ENCODE data around the gene NEMP2. TPM values are rescaled to one million over a fixed set of nuclear protein-coding genes. Genes with fewer than 3 reads are reported as not detected.
"Not testable (repeated sequence)": the region's sequence is repeated elsewhere in the genome, so short reads cannot be mapped to it uniquely, and the experiment has no call there.

NEMP2 gene
- total RNA-seq, 1 experiment from 2014 or later, result 20.9 TPM

GRCh38 chr2:190469771-190470170 is 64.8 kb downstream of the NEMP2 start:
- H3K4me3 ChIP-seq, result no peak overlapping the region
- H3K9me3 ChIP-seq (replicated peaks), result peaks cover 11% of the 10 kb centered on the region; the same call in 1 of the 2 replicates
- H3K27me3 ChIP-seq, result no peaks in the 10 kb centered on the region
- peaks cover 38% of the 10 kb centered on the region for H3K4me1 ChIP-seq
- H3K36me3 ChIP-seq, result no peaks in the 10 kb centered on the region
- DNase-seq, result peak in 1 of 2 experiments; percentile 55
- H3K27ac ChIP-seq, result no peak overlapping the region

DNA sequence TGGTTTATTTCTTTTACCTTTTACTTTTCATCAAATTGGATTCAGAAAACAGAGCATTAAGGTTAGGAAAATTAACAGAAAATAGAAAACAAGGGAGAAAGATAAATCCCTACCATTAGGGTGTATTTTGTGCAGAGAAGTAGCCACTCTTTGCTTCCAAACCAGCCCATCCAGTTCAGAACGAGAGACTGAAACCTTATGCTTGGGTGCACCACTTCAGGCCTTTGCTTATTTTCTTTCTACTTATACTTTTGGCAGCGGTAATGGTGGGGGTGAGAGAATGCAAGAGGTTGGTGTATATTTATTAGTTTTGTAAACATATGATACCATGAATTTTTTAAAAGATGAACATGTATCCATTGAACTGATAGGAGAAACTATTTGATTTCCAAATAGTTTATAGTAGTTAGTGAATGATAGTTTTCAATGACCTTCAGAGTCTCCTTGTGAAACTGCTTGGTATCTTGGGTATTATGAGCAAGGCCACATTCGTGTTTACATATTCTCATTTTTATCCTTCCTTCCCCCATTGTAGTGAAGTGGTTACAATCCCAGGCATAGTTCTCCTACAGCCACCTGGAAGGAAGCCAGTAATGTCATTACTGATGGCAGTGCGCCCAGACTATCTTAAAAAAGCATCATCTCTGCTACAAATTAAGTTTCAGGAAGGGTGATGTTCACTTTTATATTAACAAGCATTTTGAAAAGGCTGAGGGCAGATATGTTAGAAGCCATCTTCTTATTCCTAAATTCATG is 65.5 kb downstream of the NEMP2 start:
- Histone ChIP-seq H3K4me1 (peaks cover 38% of the 10 kb centered on the region), H3K27ac (peak overlapping the region; percentile 31), H3K36me3 (no peaks in the 10 kb centered on the region), H3K27me3 (no peaks in the 10 kb centered on the region), H3K9me3 (replicated peaks) (peaks cover 11% of the 10 kb centered on the region; the same call in 1 of the 2 replicates), H3K4me3 (no peak overlapping the region)
- peak; percentile 93 to 100 for DNase-seq

DNA sequence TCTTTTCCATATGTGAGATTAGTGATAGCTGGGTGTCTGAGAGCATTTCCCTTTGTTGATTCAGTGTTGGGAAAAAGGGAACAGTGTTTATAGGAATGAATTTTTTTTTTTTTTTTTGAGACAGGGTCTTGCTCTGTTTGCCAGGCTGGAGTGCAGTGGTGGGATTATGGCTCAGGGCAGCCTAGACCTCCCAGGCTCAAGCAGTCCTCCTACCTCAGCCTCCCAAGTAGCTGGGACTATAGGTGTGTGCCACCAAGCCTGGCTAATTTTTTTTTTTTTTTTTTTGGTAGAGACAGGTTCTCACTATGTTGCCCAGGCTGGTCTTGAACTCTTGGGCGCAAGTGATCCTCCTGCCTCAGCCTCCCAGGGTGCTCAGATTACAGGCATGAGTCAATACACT is 66.2 kb downstream of the NEMP2 start:
- H3K27me3 ChIP-seq; H3K36me3 ChIP-seq; H3K4me3 ChIP-seq; H3K9me3 ChIP-seq (replicated peaks); H3K27ac ChIP-seq: not testable (repeated sequence)
- peaks cover 38% of the 10 kb centered on the region for H3K4me1 ChIP-seq
- peak in 1 of 2 experiments; percentile 37 for DNase-seq

GRCh38 chr2:190467575-190468083 is 66.9 kb downstream of the NEMP2 start:
- H3K36me3 ChIP-seq, result no peaks in the 10 kb centered on the region
- peak; percentile 65 to 83 for DNase-seq
- no peaks in the 10 kb centered on the region for H3K27me3 ChIP-seq
- H3K4me1 ChIP-seq, result peaks cover 38% of the 10 kb centered on the region
- H3K27ac ChIP-seq, result no peak overlapping the region
- H3K9me3 ChIP-seq (replicated peaks), result no peaks in the 10 kb centered on the region
- H3K4me3 ChIP-seq, result no peak overlapping the region

- Histone ChIP-seq H3K36me3 (no peaks in the 10 kb centered on the region), H3K4me3 (no peak overlapping the region), H3K27me3 (no peaks in the 10 kb centered on the region), H3K4me1 (peaks cover 38% of the 10 kb centered on the region), H3K27ac (no peak overlapping the region), H3K9me3 (replicated peaks) (no peaks in the 10 kb centered on the region)
- peak; percentile 50 to 84 for DNase-seq
These were observed 67.6 kb downstream of the NEMP2 start for GRCh38 chr2:190466819-190467446.

- H3K36me3 ChIP-seq, result no peaks in the 10 kb centered on the region
These were observed 69.5 kb downstream of the NEMP2 start for GRCh38 chr2:190465060-190465459.

GRCh38 chr2:190462611-190463010 is 71.9 kb downstream of the NEMP2 start:
- H3K4me3 ChIP-seq, result no peak overlapping the region
- no peak overlapping the region for H3K27ac ChIP-seq
- H3K36me3 ChIP-seq, result no peaks in the 10 kb centered on the region
- no peaks in the 10 kb centered on the region for H3K27me3 ChIP-seq
- DNase-seq, result no peak
- H3K4me1 ChIP-seq, result peaks cover 15% of the 10 kb centered on the region
- H3K9me3 ChIP-seq (replicated peaks), result no peaks in the 10 kb centered on the region

More at GRCh38 chr2:190465060-190465459, 69.5 kb downstream of the NEMP2 start:
- Histone ChIP-seq H3K27me3 (no peaks in the 10 kb centered on the region), H3K27ac (no peak overlapping the region), H3K4me3 (no peak overlapping the region), H3K4me1 (peaks cover 38% of the 10 kb centered on the region), H3K9me3 (replicated peaks) (no peaks in the 10 kb centered on the region)
- no peak for DNase-seq

DNA sequence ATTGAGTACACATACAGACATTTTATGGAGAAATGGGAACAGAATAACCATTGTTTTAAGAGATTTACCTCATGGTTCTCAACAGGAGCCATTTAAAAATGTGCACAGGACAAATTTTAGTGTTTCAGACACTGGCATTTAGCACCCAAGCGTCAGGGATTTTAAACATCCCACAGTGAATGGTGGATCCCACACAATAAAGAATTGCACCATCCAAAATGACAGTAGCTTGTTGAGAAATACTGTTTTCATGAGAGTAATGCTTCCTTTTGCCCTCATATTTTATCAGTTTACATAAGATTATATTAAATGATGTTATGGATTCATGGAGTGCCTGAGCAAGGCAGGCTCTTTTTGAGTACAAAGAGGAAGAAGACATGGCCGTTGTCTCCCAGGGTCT is 72.3 kb downstream of the NEMP2 start:
- DNase-seq, result no peak

GRCh38 chr2:190460487-190460886 is 74.0 kb downstream of the NEMP2 start:
- H3K36me3 ChIP-seq, result no peaks in the 10 kb centered on the region
- H3K27me3 ChIP-seq, result no peaks in the 10 kb centered on the region
- no peak overlapping the region for H3K27ac ChIP-seq
- H3K9me3 ChIP-seq (replicated peaks), result no peaks in the 10 kb centered on the region
- H3K4me3 ChIP-seq, result no peak overlapping the region
- no peak for DNase-seq
- H3K4me1 ChIP-seq, result no peaks in the 10 kb centered on the region

More for the DNA sequence above, 72.3 kb downstream of the NEMP2 start:
- Histone ChIP-seq H3K4me3 (no peak overlapping the region), H3K36me3 (no peaks in the 10 kb centered on the region), H3K27ac (no peak overlapping the region), H3K27me3 (no peaks in the 10 kb centered on the region), H3K9me3 (replicated peaks) (no peaks in the 10 kb centered on the region), H3K4me1 (peaks cover 10% of the 10 kb centered on the region)

GRCh38 chr2:190459881-190460280 is 74.6 kb downstream of the NEMP2 start:
- Histone ChIP-seq H3K4me3 (no peak overlapping the region), H3K27me3 (no peaks in the 10 kb centered on the region), H3K9me3 (replicated peaks) (no peaks in the 10 kb centered on the region), H3K27ac (no peak overlapping the region), H3K4me1 (no peaks in the 10 kb centered on the region), H3K36me3 (no peaks in the 10 kb centered on the region)
- DNase-seq, result no peak

GRCh38 chr2:190458352-190459107 is 76.0 kb downstream of the NEMP2 start:
- Histone ChIP-seq H3K9me3 (replicated peaks) (no peaks in the 10 kb centered on the region), H3K27ac (no peak overlapping the region)
- DNase-seq, result no peak

DNA sequence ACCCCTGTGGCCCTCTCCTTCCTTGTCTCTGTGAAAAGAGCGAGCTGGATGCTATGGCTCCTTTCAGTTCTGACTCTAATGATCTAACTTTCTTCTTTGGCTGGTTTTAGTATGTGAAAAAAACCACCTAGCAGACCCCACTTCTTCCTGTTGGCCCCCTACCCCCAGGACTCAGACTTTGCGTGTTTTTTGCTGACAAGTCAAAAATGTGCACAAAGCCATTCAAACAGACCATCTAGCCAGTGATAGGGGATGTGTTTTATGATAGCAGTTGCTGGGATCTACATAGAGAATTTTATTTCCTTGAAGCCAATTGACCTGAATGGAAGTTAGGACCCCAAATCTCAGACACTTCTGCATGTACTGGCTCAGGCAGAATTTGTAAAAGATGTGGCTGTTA is 77.3 kb downstream of the NEMP2 start:
- no peaks in the 10 kb centered on the region for H3K4me1 ChIP-seq
- no peak overlapping the region for H3K27ac ChIP-seq
- H3K36me3 ChIP-seq, result no peaks in the 10 kb centered on the region
- H3K9me3 ChIP-seq (replicated peaks), result no peaks in the 10 kb centered on the region
- no peaks in the 10 kb centered on the region for H3K27me3 ChIP-seq
- no peak for DNase-seq
- no peak overlapping the region for H3K4me3 ChIP-seq

More at GRCh38 chr2:190458352-190459107, 76.0 kb downstream of the NEMP2 start:
- Histone ChIP-seq H3K36me3 (no peaks in the 10 kb centered on the region), H3K27me3 (no peaks in the 10 kb centered on the region), H3K4me1 (no peaks in the 10 kb centered on the region), H3K4me3 (no peak overlapping the region)

DNA sequence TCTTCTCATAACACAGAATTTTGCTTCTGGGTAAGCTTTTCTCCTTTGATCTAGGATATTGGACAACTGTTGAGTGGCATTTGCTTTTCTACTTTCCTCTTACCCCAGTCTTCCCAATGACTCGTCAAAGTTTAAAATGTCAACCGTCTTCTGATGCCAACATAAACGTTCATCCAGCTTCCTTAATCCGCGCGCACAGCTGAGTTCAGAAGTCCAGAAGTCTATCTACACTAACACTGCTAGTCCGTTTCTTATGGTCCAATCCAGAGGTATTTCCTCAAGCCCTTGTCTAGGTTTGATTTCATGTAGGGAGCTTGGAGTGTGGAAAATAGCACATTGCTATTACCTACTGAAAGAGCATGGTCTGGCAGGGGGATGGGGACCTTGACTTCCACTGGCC is 77.7 kb downstream of the NEMP2 start:
- no peak for DNase-seq
- H3K4me1 ChIP-seq, result no peaks in the 10 kb centered on the region
- no peaks in the 10 kb centered on the region for H3K27me3 ChIP-seq
- no peak overlapping the region for H3K4me3 ChIP-seq
- H3K9me3 ChIP-seq (replicated peaks), result no peaks in the 10 kb centered on the region
- no peak overlapping the region for H3K27ac ChIP-seq
- no peaks in the 10 kb centered on the region for H3K36me3 ChIP-seq

GRCh38 chr2:190455358-190456095 is 79.0 kb downstream of the NEMP2 start:
- H3K4me1 ChIP-seq, result no peaks in the 10 kb centered on the region
- H3K36me3 ChIP-seq, result no peaks in the 10 kb centered on the region
- no peak overlapping the region for H3K27ac ChIP-seq
- H3K27me3 ChIP-seq, result no peaks in the 10 kb centered on the region
- DNase-seq, result no peak
- H3K9me3 ChIP-seq (replicated peaks), result no peaks in the 10 kb centered on the region
- H3K4me3 ChIP-seq, result no peak overlapping the region
